GM18858 (cell line): ENCODE results near the gene RTL1.

Experiments used
- ATAC-seq: cut with Tn5 transposase; IDR thresholded peaks from one replicate; pipeline ENCODE4 v1.9.1; 2021; ENCODE audit not compliant: unreplicated experiment

Gene RTL1

DNA sequence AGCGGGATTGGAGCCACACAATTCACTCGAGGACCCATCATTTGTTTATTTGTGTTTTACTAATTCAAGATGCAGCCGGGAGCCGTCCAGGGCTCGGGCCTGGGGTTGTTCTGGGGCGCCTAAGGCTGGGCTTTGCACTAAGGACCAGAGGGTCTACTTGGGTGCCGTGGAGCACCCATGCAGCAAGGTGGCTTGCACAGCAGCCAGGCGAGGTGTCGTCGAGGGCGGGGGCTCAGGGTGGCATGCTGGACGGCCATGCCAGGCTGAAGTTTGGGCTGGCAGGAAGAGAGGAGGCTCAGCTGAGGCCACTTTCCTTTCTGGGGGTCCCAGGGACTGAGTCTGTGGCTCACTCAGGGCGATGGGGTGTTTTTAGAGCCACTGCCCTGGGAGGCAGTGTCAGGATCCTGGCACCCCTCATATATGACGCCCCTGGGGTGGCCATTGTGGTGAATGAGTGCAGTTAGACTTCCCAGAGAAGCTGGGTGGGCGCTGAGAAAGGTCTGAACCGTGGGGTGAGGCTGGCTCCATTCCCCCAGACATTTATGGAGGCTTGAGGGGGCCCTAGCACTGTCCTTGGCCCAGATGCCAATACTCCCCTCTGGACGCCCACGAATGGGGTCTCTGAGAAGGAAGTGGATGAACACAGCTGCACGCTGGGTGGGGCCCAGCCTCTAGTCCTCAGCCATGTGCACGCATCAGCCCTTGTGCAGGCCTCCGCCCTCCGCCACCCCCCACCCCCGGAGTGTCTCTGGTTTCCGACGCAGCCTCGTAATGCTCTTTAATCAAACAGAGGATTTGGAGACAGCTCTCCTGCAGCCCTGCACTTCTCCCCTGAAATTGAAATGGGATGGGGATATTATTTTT, 66.3 kb downstream of the RTL1 start:
- no peak for ATAC-seq

DNA sequence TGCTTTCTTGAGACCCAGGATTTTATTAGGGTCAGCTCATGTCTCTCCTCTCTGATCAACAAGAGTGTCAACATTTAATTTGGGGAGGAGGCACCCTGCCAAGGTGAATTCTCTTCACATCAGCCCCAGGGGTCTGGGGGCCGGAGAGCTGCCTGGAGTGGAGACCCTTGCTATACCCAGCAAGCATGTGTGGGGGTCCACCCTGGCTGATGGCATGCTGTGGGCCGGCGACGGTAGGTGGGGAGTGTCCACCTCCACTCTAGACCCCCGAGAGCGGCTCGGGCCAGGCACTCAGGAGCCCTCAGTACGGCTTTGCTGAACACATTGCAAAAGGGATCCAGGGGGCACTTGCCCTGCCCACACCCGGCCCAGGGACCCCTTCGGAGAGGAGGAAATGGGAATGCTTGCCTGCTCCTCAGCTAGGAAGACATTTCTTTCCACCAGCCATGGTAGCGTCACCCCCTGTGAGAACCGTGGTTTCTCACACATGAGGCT, 67.2 kb downstream of the RTL1 start:
- no peak for ATAC-seq

DNA sequence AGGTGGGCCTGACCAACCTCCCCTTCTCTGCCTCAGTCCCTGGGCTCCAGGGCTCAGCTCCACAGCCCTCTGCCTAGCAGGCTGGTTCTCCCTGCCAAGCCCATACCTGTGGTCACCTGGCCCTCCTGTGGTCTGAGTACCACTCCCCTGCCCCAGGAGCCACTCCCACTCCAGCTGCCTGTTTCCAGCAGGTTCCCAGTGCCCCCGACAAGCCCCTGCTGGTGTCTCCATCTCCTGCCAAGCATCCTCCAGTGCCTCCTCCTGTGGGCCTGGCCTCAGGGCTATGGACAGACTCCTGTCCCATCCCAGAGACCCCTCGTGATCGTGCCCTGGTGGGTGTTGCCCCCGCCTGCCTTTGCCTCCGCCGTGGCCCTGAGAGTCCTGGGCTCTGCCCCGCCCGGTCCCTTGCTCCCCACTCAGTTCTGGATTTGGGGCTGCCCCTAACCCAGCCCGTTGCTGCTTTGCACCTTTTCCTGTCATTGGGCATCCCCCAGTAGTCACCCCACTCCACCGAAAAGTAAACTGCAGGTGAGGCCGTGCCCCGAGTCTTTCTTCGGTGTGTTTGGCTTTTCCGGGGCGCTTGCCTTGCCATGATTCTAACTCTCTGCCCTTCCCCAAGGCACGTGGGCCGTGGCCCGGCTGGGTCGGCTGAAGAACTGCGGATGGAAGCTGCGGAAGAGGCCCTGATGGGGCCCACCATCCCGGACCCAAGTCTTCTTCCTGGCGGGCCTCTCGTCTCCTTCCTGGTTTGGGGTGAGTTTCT, 67.8 kb downstream of the RTL1 start:
- ATAC-seq = no peak

DNA sequence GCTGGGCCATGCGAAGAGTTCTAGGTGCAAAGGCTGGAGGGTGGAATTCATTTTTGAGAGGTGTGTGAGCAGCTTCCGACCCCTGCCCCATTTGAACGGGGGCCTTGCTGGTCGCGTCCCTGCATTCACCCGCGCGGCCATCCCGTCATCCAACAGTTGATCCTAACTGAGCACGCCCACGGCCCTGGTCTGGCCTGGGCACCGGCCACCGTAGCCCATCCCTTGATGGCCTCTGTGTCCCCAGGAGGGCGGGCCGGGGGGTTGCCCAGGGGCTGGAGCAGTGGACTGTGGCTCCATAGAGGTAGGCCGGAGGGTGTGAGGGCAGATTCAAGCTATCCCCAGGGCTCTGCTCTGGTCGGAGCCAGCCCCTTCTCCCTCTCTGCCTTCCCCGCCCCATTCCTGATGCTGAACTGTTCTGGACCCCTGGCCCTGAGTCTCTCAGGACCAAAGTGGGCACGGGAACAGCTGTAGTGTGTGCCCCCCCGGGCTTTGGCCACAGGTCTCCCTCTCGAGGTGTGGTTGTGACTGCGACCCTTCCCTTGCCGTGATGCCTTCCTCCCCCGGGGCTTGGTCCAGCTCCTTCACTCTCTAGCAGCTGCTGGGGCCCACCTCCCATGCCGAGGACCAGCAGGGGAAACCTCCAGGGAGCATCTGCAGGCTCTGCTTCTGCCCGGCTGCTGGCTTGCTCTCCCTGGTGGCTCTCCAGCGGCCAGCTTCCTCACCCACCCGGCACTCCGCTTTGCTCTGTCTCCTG, 68.6 kb downstream of the RTL1 start:
- ATAC-seq = no peak

DNA sequence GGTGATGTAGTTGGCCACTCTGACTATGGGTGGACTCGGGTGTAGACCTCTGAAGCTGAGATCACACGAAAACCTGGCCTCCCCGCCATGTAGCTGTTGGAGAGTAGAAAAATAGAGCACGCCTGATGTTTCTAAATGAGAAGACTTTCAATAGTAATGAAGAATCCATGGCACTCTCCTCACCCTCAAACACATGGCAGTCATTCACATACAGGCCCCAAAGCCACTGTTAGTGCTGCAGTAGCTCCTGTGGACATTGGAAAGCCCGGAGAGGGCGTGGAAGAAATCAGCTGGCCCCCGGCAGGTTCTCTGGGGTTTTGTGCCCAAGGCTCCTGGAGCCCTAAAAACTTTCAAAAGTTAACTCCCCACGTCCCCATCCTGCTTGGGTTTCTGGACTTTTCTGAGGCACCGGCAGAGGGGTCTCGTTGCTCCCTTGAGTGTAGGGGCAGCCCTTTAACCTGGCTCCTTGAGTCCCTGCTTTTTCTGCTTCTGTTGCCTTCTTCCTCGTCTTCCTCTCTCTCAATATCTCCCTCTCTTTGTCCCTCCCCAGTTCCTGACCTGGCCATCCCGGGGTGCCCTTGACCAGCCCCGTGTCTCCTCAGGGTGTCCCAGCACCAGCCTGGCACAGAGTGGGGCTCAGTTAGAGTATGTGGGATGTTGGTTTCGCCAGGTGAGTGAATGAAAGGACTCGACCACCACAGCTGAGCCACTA, 69.3 kb downstream of the RTL1 start:
- no peak for ATAC-seq

DNA sequence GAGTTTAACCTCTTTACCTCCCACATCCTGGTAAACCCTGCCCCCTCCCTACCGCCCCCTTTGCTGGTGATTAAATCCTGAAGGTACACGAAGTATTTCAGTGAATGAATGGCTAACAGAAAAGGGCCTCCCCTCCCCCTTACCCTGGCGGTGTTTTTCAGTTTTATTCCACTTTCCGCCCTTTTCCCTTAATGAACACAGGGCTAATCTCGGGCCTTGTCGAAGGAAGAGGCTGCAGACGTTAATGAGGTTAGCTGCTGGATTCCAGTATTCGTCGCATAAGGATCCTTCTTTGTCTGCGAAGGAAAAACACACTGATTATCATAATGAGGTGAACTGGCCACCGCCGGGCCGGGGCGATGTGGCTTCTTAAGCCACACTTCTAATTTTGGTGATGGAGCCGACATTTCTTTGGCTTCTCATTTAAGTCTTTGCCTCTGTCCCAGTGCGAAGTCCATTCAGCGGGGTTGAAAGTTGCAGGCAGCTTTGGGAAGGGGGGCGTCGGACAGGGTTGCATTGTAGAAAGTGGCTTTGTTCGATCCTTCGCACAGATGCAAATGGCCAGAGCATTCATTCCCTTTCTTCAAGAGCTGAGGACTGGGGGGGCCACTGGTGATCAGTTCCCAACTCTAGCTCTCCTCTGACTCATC, 71.1 kb downstream of the RTL1 start:
- no peak for ATAC-seq

DNA sequence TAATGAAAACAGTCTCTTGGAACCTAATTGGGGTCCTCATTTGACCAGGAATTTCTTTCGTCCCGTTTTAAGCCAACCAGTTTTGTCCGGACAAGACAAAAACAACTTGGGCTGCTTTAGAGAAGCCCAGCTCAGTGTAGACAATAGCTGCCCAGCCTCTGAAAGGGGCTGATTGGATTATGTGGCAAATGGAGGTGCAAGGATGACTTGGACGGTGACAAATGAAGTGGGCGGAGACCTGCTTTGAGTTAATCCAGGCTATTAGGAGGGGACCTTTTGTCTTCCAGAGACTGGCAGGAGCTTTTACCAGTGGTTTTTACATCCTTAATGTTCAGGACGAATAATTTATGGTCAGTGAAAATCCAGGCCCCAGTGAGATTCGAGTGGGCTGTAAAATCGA, 72.8 kb downstream of the RTL1 start:
- ATAC-seq = no peak
